Activated T-helper 1 cell treated with anti-CD3 and anti-CD28 coated beads, Interleukin-2, amount 50 U/mL, for 16 hours (primary cell): ENCODE measurements around the gene VPS26C.

Experiments
- DNase-seq, 2 donors: peaks; one replicate each; pipeline ENCODE4 v3.0.0-alpha.2; 2020; ENCODE audit warnings: low read depth in 1 of 2, low spot score in 1 of 2

The VPS26C gene

DNA sequence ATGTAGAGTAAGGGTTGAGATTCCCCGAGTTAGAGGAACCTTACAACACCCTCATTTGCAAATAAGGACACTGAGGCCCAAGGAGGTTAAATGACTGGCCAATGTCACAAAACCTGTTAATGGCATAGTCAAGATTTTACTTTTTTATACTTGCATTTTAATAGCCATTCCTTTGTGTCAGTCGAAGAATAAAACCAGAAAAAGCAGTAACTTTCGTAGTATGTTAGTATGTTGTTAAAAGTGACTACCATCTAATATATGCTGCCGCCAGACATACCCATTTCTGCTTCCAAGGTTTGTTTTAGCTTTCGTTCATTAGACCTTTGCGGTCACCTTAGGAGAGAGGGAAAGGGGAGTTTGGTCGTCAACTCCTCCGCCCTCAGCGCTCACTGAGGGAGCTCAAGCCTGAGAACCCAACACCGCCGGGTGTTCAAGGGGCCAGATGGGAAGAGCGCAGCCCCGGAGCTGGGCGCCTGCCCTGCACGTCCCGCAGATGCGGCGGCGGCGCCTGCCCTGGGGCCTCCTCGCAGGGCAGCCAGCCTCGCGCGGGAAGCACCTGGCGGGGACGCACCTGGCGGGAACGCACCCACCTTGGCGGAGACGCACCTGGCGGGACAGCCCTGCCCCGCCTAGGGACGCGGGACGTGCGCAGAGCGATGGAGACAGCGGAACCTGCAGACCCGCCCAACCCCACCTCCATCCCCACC, 466 bp downstream of the VPS26C start:
- no peak for DNase-seq

DNA sequence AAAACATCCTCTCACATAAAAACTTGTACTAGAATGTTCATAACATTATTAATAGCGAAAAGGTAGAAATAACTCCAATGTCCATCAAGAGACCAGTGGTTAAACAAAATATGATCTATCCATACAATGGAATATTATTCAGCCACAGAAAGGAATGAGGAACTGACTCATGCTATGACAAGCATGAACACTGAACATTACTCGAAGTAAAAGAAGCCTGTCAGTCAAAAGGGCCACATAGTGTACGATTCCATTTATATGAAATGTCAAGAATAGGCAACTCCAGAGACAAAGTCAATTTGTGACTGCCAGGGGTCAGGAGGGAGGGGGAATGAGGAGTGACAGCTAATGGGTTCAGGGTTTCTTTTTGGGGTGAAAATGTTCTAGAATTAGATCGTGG, 2.3 kb downstream of the VPS26C start:
- DNase-seq: no peak

DNA sequence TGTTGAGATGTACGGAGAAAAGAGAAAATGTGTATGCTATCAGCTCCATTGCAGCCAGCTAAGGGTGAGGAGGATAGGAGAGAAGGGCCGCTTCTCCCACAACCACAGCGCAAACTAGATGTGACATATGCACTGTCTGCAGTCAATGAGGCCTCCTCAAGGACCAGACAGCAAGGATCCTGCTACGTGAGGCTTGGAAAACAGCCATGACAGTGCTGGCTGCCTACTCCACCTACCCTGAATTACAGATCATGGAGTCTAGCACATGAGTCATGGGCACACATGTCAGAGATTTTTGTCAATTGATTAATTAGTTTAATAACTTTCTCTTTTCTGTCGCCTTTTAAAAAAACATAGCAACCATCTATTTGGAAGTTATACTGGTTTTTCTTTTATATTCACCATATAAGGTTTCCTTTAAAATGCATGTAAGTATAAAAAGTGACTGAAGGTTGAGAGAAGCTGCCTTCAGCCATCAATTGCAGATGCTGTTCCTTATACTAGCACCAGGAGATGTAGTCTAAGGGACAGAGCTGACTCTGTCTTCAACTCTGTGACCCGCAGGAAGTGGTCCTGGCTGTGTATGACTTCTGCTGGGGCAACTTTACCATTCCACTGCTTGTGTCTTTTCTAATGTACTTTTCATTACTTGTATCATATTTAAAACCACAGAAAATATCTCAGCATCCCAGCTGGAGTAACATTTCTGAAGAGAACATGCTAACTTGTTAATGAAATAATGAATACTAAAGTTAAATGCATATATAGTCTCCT, 3.1 kb downstream of the VPS26C start:
- DNase-seq: no peak

- DNase-seq: no peak
These were observed 7.7 kb downstream of the VPS26C start for GRCh38 chr21:37259426-37259825.

- peak; percentile 42 to 64 for DNase-seq
These were observed 8.9 kb downstream of the VPS26C start for GRCh38 chr21:37257967-37258877.

GRCh38 chr21:37257511-37257966, 9.6 kb downstream of the VPS26C start:
- DNase-seq: no peak

GRCh38 chr21:37253991-37254390, 13.1 kb downstream of the VPS26C start:
- DNase-seq: no peak

GRCh38 chr21:37251294-37251634, 15.9 kb downstream of the VPS26C start:
- DNase-seq: no peak

DNA sequence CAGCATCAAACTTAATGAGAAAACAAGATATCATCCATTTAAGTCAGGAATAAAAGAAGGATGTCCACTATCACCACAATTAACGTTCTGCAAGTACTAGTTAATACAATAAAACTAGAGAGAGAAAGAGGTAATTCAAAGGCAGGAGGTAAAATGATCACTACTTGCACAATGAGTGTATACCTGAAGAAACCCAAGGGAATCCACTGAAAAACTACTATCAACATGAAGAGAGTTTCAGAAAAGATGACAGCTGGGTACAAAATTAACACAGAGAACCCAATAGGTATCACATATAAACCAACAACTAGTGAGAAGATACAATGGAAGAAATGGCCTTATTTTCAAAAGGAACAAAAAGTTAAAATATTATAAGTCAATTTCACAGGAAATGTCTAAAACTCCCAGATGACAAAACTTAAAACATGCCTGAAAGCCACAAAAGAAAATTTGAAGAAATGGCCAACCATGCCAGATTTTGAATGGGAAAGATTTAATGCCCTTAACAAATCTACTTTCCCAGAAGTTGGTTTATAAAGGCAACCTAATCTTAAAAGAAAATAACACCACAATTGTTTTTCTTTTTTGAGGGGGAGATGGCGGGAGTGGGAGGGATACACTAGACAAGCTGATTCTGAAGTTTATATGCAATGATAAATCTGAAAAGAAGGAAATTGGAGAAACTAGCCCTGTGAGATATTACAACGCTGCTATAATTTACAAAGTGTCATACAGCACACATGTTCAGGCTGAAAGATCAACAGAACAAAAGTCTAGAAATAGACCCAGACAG, 17.8 kb downstream of the VPS26C start:
- DNase-seq: no peak

GRCh38 chr21:37248298-37248697, 18.8 kb downstream of the VPS26C start:
- DNase-seq: no peak

GRCh38 chr21:37245151-37245550, 22.0 kb downstream of the VPS26C start:
- DNase-seq: no peak

- no peak for DNase-seq
These were observed 22.5 kb downstream of the VPS26C start for GRCh38 chr21:37244501-37245095.

- DNase-seq: no peak
These were observed 23.2 kb downstream of the VPS26C start for GRCh38 chr21:37243961-37244360.

GRCh38 chr21:37241426-37241825, 25.7 kb downstream of the VPS26C start:
- DNase-seq: no peak

GRCh38 chr21:37240978-37241377, 26.2 kb downstream of the VPS26C start:
- DNase-seq: no peak

- no peak for DNase-seq
These were observed 29.4 kb downstream of the VPS26C start for GRCh38 chr21:37237764-37238163.

DNA sequence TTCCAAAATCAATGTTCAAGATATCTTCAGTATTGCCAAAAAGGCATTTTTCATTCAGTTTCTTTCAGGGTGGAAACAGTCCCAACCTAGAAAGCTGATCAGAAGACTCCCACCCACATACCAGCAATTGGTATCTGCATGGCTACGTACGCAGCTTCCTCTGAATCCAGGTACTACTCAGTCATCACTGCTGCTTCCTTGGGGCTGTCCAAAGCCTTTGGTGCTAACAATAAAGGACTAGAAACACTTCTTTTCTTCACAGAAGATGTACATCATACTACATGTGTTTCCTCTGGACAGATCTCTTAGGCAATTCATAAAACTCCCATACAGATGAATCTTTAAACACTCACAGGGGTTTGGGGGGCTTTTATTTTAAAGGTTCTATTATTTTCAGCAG, 29.8 kb downstream of the VPS26C start:
- no peak for DNase-seq

DNA sequence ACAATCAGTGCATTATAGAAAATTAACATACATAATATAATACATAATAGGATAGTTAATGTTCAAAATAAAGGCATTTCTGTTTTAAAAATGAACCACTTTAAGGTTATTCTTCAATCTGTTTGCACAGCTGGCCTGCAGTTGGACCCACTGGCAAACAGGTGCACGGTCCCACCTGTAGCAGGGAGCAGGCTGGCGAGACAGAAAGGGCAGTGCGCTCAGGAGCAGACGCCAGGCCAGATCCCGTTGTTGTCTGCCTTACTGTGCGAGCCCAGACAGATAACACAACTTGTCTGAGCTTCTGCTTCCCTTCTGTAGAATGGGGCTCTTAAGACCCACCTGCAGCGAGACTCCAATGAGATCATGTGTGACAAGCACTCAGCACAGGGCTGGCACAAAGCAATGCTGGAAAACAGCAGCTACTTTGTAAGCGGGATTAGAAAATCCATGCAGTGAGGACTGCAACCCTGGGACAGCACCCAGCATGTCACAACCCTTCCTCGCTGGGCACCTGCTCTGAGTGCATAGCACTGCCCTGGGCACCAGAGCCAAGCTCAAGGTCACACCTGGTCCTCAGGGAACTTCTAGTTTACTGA, 33.5 kb downstream of the VPS26C start:
- DNase-seq: no peak

- no peak for DNase-seq
These were observed 34.7 kb downstream of the VPS26C start for GRCh38 chr21:37232274-37233018.
